Transverse colon (tissue), 4 donors: Measurements from ENCODE around the gene KRT35. TPM values are rescaled to one million over a fixed set of nuclear protein-coding genes. Genes with fewer than 3 reads are reported as not detected.

Source experiments
- DNase-seq: peaks from one replicate; pipeline ENCODE4 v3.0.0-alpha.2; 2019
- H3K27ac ChIP-seq, 4 donors: fragments of 200-600 bp; sonication (generic); 2 replicates each; pipeline ENCODE4 v1.5.1; 2016 to 2018; ENCODE audit warnings: inconsistent platforms in 4 of 4
- H3K27me3 ChIP-seq: fragments of 200-600 bp; sonication (generic); 2 replicates; pipeline ENCODE4 v1.5.1; 2017; ENCODE audit warnings: inconsistent platforms
- H3K36me3 ChIP-seq, 4 donors: fragments of 200-600 bp; sonication (generic); 2 replicates each; pipeline ENCODE4 v1.5.1; 2017 to 2019; ENCODE audit warnings: inconsistent platforms in 4 of 4
- H3K4me1 ChIP-seq, 4 donors: fragments of 200-600 bp; sonication (generic); 2 replicates each; pipeline ENCODE4 v1.5.1; 2017 to 2020; ENCODE audit warnings: inconsistent platforms in 4 of 4
- H3K4me3 ChIP-seq, 4 donors: fragments of 200-600 bp; sonication (generic); 1 replicate in 1 of 4; 2 replicates in 3 of 4; pipeline versions ENCODE4 v1.5.1 to v1.6.1; 2017 to 2019; ENCODE audit warnings: inconsistent platforms in 4 of 4
- H3K9me3 ChIP-seq, 2 donors: fragments of 200-600 bp; sonication (generic); 2 replicates each; pipeline ENCODE4 v1.5.1; 2017 to 2019; ENCODE audit warnings: inconsistent platforms in 2 of 2
- EP300 ChIP-seq: sonication (generic); formaldehyde crosslinking; IDR thresholded peaks from one replicate; pipeline ENCODE4 v1.6.1; 2017; ENCODE audit warnings: antibody characterized with exemption, low read depth
- POLR2A ChIP-seq: fragments of 450-650 bp; IDR thresholded peaks from one replicate; pipeline ENCODE4 v1.6.1; 2016; ENCODE audit warnings: antibody characterized with exemption, mild to moderate bottlenecking, moderate library complexity
- POLR2AphosphoS5 ChIP-seq, 3 donors: sonication (generic); formaldehyde crosslinking; IDR thresholded peaks; one replicate each; pipeline ENCODE4 v1.6.1; 2016; ENCODE audit warnings: antibody characterized with exemption in 3 of 3
- WGBS, 2 donors: methylation state at CpG; one replicate each; pipeline ENCODE4 v1.1.5; 2018; ENCODE audit warnings: low coverage in 1 of 2; 5-methylcytosine and 5-hydroxymethylcytosine counted together
- in situ Hi-C, 4 donors: fragments of 200-750 bp; cut with MboI; loops; one replicate each; pipeline versions ENCODE4 v1.15.0 to v1.15.1; 2017; ENCODE audit warnings: low sequenced_read_pairs in 3 of 4, low pct_ligation_motif_present in 1 of 4, low pct_unique_long_range_greater_than_20kb in 1 of 4
- intact Hi-C: fragments of 100-400 bp; cut with DNase I; formaldehyde crosslinking; loops from one replicate; pipeline ENCODE4 v1.15.1; 2023; ENCODE audit warnings: low total_unique reads
- total RNA-seq, 4 donors: library from RNA; depleted of rRNA; stranded (reverse); fragments of >200 nt; gene quantifications; one replicate each; pipeline ENCODE4 v1.1.0, GENCODE V29; 2016
- TF ChIP-seq, protein P1 (sequence below), 5 experiments: fragments of 200-600 bp in 3 of 5; fragments of 450-650 bp in 2 of 5; sonication (generic) in 3 of 5; IDR thresholded peaks; 1 replicate in 2 of 5; 2 replicates in 3 of 5; pipeline ENCODE4 v1.5.1; 2016 to 2017; ENCODE audit warnings: antibody characterized with exemption in 5 of 5, inconsistent platforms in 3 of 5, mild to moderate bottlenecking in 2 of 5, moderate library complexity in 1 of 5

Gene KRT35
- total RNA-seq, 4 donors from 2014 or later: not detected

DNA sequence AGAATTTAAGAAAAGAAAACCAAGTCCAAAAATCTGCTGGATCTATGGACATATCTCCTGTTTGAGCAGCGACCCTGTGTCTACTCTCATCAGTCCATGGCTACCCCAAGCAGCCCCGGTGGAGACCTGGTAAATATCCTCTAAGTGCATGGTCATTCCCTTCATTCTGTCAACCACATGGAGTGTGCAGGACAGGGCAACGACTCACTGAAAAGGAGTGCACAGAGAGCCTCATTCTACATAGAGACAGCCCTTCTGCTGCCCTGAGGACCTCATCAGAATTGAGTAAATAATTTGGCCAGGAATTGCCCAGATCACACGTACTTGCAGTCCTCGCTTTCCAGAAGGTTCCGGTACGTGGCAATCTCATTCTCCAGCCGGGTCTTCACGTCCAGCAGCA, 43.2 kb downstream of the KRT35 start:
- Histone ChIP-seq H3K4me3 (no peak overlapping the region), H3K36me3 (no peaks in the 10 kb centered on the region), H3K27ac (no peak overlapping the region), H3K4me1 (no peaks in the 10 kb centered on the region), H3K27me3 (peaks cover 7% of the 10 kb centered on the region), H3K9me3 (no peaks in the 10 kb centered on the region)
- in situ Hi-C loops: no loop called here
- 77 to 81% methylated on average over 3 to 9 of the region's 9 CpGs for WGBS, 2 donors
- DNase-seq: no peak
- intact Hi-C loops: no loop called here
- TF ChIP-seq EP300 (no peak), POLR2AphosphoS5 (IDR thresholded peaks at IDR 0.05) (no peak), POLR2A (no peak)
- TF ChIP-seq, protein P1, sequence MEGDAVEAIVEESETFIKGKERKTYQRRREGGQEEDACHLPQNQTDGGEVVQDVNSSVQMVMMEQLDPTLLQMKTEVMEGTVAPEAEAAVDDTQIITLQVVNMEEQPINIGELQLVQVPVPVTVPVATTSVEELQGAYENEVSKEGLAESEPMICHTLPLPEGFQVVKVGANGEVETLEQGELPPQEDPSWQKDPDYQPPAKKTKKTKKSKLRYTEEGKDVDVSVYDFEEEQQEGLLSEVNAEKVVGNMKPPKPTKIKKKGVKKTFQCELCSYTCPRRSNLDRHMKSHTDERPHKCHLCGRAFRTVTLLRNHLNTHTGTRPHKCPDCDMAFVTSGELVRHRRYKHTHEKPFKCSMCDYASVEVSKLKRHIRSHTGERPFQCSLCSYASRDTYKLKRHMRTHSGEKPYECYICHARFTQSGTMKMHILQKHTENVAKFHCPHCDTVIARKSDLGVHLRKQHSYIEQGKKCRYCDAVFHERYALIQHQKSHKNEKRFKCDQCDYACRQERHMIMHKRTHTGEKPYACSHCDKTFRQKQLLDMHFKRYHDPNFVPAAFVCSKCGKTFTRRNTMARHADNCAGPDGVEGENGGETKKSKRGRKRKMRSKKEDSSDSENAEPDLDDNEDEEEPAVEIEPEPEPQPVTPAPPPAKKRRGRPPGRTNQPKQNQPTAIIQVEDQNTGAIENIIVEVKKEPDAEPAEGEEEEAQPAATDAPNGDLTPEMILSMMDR (IDR thresholded peaks at IDR 0.05): no peak

DNA sequence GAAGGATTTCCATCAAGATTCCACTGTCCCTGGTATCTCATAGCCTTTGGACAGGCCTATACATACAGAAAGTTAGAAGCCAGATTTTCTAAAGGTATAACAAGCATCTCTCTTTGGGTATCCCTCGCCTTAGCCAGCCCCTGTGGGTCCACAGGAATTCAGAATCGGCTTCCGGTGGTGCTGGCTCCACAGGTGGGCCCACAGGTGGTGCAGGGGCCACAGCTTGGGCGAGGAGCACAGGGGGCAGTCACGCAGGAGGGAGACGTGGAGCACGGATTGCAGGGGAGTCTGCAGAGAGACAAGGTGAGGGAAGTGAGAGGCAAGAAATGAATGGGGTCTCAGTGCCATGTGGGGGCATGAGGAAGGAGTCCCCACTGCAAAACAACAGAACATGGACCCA, 43.7 kb downstream of the KRT35 start:
- no peak for TF ChIP-seq POLR2AphosphoS5 (IDR thresholded peaks at IDR 0.05)
- TF ChIP-seq POLR2A: no peak
- TF ChIP-seq, protein P1 (IDR thresholded peaks at IDR 0.05): no peak
- TF ChIP-seq EP300: no peak
- intact Hi-C loops: no loop called here
- in situ Hi-C loops: no loop called here

DNA sequence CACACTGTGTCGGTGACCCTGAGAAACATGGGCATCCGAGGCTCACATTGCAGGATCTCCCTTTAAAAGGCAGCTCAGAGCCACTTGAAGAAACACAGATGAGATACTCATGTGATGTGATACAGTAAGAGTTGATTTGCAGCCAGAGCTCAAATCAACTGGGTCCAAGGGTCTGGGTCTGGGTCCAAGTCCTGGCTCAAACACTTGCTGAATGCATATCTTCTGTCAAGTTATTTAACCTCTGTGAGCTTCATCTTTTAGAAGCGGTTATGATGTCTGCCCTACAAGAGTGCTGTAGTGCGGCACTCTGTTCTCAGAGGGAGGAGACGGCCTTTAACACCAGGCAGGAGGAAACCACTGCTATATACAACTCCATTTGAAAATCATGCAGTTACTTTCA, 46.5 kb downstream of the KRT35 start:
- 63 to 68% methylated on average over 3 to 5 of the region's 5 CpGs for WGBS, 2 donors

More for the DNA sequence above, 43.7 kb downstream of the KRT35 start:
- H3K27ac ChIP-seq: no peak overlapping the region
- WGBS, 2 donors: 72% methylated on average over 7 of the region's 7 CpGs; no CpG with 5 or more reads in 1 of the 2 donors
- no peaks in the 10 kb centered on the region for H3K36me3 ChIP-seq
- no peak for DNase-seq
- H3K4me1 ChIP-seq: no peaks in the 10 kb centered on the region
- no peaks in the 10 kb centered on the region for H3K9me3 ChIP-seq
- no peak overlapping the region for H3K4me3 ChIP-seq
- H3K27me3 ChIP-seq: peaks cover 2% of the 10 kb centered on the region

DNA sequence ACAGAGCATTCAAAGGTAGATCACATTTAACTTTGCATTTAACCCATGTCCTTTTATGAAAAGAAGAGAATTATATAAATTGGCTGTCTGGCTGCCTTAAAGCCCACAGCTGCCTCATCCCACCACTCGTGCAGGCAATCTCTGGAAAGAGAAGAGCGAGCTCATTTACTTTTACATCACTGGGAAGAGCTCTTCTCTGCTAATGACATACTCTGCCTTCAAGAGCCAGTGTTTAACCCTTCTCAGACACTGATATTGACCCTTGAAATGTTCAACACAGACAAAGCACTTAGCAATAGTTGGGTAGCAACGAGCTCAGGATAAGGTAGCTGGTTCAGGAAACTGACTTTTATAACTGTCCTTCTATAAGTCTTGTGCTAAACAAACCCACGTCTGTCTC, 46.9 kb downstream of the KRT35 start:
- TF ChIP-seq POLR2A (no peak), EP300 (no peak), POLR2AphosphoS5 (IDR thresholded peaks at IDR 0.05) (no peak)
- TF ChIP-seq, protein P1 (IDR thresholded peaks at IDR 0.05): no peak
- Histone ChIP-seq H3K27ac (no peak overlapping the region), H3K27me3 (no peaks in the 10 kb centered on the region), H3K36me3 (no peaks in the 10 kb centered on the region), H3K9me3 (no peaks in the 10 kb centered on the region), H3K4me3 (no peak overlapping the region), H3K4me1 (no peaks in the 10 kb centered on the region)
- in situ Hi-C loops (no loop called here), intact Hi-C loops (no loop called here)
- WGBS, 2 donors: 49 to 56% methylated on average over 3 to 4 of the region's 4 CpGs
- DNase-seq: no peak

More for the DNA sequence above, 46.5 kb downstream of the KRT35 start:
- H3K4me3 ChIP-seq: no peak overlapping the region
- H3K4me1 ChIP-seq: no peaks in the 10 kb centered on the region
- in situ Hi-C loops (no loop called here), intact Hi-C loops (no loop called here)
- H3K27ac ChIP-seq: no peak overlapping the region
- no peak for TF ChIP-seq POLR2A
- TF ChIP-seq POLR2AphosphoS5 (IDR thresholded peaks at IDR 0.05): no peak
- TF ChIP-seq, protein P1 (IDR thresholded peaks at IDR 0.05): no peak
- no peak for TF ChIP-seq EP300
- H3K27me3 ChIP-seq: no peaks in the 10 kb centered on the region
- DNase-seq: no peak
- H3K9me3 ChIP-seq: no peaks in the 10 kb centered on the region
- no peaks in the 10 kb centered on the region for H3K36me3 ChIP-seq
